GM19397 (cell line): Measurements from ENCODE around the gene AIG1.

ENCODE experiments used
- ATAC-seq: cut with Tn5 transposase; IDR thresholded peaks from one replicate; pipeline ENCODE4 v1.9.1; 2021; ENCODE audit warnings: mild to moderate bottlenecking, moderate library complexity; ENCODE audit not compliant: unreplicated experiment

The AIG1 gene

DNA sequence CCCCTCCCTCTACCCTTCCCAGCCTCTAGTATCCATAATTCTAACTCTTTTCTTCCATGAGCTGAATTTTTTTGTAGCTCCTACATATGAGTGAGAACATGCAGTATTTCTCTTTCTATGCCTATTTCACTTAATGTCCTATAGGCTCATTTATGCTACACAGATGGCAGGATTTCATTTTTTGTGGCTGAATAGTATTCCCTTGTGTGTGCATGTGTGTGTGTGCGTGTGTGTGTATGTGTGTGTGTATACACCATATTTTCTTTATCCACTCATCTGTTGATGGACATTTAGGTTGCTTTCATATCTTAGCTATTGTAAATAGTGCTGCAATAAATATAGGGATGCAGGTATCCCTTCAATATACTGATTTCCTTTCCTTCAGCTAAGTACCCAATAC, 288.8 kb downstream of the AIG1 start:
- no peak for ATAC-seq

- no peak for ATAC-seq
Measured at GRCh38 chr6:143356101-143356880, 295.6 kb downstream of the AIG1 start.

DNA sequence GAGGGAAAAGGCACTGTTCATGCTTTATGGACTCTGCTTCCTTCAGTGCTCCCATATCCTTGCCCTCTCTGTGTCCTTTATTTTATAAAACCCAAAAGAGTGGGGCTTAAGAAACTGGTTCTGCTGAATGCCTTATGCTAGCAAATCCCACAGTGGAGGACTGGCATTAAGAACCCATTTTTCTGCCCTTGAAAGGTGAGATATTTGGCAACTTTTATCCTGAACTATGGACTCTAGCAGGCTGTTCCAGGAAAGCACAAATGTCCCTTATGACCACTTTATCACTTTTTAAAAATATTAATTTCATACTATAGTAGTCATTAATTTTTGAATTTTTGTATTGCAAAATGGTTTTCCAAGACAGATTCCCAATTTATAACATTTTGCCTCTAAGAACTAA, 296.5 kb downstream of the AIG1 start:
- no peak for ATAC-seq

DNA sequence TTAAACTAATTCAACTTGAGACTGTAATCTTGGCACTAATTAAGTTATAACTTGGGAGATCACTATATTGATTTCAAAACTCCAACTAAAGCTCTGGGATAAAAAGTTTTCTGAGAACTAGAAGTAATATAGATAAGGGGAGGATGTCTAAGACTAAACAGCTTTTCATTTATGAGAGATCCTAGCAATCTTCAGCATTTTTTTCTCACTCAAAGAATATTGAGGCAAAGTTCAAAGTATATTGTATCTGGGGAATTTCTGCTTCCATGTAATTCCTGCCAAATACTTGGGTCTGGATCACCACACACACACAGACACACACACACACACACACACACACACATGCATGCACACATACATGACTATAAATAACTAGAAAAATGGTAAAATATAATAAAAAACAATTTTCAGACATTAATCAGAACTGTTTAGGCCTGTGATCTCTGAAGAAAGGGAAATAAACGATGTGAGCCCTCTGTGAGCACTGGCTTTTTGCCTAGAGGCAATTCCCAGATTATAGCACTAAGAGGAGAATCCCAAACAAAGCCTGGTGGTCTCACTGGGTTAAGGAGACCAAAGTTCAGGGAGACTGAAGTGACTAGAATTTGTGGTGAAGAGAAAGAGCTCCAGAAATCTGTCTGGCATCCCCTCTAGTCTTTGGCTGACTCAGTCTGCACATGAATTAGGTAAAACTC, 297.0 kb downstream of the AIG1 start:
- ATAC-seq, result no peak

- ATAC-seq, result no peak
Measured at GRCh38 chr6:143361536-143362191, 301.0 kb downstream of the AIG1 start.

- no peak for ATAC-seq
Measured at GRCh38 chr6:143362192-143362558, 301.5 kb downstream of the AIG1 start.

GRCh38 chr6:143363299-143363698, 302.6 kb downstream of the AIG1 start:
- ATAC-seq, result no peak

DNA sequence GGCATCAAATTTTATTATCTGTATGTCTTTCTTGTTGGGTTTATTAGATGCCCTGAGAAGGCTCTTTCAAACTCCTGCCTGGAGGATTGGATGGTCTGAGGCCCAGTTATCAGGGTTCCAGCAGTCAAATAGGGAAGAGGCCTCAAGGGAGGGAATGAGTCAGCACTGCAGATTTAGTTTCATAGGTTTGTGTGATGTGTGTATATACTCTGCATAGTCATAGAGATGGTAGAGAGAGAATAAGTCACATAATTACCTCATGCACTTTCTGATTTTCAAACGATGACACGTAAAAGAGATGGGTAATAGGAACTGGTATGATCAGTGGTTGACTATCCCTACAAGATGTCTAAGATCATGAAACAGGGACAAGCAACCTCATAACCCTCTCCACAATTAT, 307.7 kb downstream of the AIG1 start:
- peak; percentile 84 for ATAC-seq

GRCh38 chr6:143369971-143370370, 309.3 kb downstream of the AIG1 start:
- ATAC-seq, result no peak

GRCh38 chr6:143370812-143371370, 310.2 kb downstream of the AIG1 start:
- ATAC-seq, result no peak

DNA sequence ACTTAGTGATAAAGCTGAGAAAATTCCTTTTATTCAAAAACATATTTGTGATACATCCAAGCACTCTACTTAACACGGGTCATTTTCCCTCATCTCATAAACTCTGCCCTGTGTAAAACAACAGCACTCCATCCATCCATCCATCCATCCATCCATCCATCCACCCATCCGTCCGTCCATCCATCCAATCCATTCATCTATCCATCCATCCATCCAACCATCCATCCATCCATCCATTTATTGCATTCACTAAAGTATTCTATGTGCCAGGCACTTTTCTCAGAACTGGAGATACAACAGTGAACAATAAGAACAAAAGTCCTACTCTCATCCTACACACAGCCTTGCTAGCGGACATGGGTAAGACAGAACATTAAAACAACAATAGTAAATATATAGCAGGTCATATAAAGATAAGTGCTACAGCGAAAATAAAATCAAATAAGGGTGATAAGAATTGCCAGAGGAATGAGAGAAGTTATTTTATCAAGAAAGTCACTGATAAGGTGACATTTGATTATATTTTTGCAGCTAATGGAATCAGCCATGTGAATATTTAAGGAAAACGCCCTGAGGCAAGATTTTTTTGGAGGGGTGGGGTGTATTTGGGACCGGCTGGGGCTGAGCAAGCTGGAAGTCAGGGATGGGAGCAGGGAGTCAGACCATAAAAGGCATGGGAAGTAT, 311.7 kb downstream of the AIG1 start:
- no peak for ATAC-seq

DNA sequence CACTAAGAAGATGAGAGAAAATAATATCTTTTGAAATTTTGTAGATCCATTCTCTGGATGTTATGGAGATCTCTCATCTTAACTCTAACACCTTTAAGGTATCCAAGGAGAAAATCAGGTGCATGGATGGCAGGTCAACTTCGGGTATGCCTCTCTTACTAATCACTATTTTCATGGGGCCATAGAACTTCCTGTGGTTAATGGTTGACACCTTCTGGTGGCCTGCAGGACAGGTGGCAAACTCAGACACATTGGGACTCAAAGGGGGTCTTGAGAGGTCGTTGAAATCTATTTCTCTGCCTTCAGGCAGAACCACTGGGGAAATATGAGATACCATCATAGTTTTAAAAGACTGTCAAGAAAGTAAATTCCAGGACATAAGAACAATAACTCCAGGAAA, 313.3 kb downstream of the AIG1 start:
- no peak for ATAC-seq

DNA sequence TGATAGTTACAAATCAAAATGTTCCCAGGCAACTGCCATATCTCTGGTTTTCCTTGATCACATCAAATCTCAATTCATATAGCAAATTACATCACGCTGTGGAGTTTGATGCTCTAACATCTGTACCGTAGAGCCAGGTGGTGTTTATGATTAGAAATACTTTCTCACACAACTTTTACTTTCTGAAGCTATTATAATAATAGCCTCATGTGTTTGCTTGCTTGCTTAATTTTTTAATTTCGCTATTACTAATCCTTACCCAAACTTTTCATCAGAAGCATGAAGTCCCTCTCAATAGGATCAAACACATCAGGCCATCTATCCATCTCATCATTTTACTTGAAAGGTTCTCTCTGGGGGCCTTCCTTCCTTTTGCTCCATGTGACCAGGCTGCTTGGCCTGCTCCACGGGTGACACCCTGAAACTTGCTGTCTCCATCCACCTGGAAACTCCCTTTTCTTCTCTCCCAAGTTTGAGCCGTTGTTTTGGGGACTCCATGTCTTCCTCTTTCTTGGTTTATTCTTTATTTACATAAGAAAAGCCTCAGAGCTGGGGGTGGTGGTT, 314.4 kb downstream of the AIG1 start:
- no peak for ATAC-seq

DNA sequence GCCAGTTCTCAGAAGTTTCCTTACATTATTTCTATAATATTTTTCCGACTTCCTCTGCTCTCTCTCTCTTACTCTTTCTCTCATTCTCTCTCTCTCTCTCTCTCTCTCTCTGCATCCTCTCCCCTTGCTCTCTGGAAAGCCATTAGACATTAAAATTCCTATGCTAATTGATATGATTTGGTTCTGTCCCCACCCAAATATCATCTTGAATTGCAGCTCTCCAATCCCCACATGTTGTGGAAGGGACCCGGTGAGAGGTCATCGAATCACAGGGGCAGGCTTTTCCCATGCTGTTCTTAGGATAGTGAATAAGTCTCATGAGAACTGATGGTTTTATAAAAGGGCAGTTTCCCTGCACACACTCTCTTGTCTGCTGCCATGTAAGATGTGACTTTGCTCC, 315.7 kb downstream of the AIG1 start:
- no peak for ATAC-seq

- no peak for ATAC-seq
Measured at GRCh38 chr6:143376861-143377260, 316.2 kb downstream of the AIG1 start.

GRCh38 chr6:143385636-143386035, 324.9 kb downstream of the AIG1 start:
- no peak for ATAC-seq

- no peak for ATAC-seq
Measured at GRCh38 chr6:143390278-143390677, 329.6 kb downstream of the AIG1 start.
